ENCODE results near the gene CORO1C. TPM values are rescaled to one million over a fixed set of nuclear protein-coding genes. Genes with fewer than 3 reads are reported as not detected.

CORO1C gene
- total RNA-seq, 1 experiment from 2014 or later = 138 TPM

DNA sequence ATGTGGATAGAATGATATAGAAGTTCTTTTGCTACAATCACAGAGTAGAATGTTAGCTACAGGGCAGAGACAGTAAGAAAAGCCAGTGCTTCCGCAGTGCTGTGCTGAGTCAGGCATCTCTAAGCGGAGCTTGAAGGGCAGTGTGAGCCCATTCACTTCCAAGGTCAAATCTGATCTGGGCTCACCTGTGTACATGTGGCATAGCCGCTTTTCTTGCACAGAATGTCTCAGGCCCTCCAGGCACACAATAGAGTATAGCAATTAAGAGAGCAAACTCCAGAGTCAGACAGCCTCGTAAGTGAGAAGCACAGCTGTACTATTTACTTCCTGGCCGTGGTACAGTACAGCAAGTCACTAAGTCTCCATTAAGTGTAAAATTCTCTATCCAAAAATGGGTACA is 26.8 kb downstream of the CORO1C start:
- Histone ChIP-seq H3K9ac (ENCODE audit: low read length) (no peak overlapping the region), H3K9me3 (ENCODE audit: control insufficient read depth in 1 of 2, insufficient read depth in 1 of 2, low read depth in 1 of 2, low read length in 2 of 2) (no peaks in the 10 kb centered on the region), H3K79me2 (ENCODE audit: insufficient read depth, low read length) (peaks cover 92% of the 10 kb centered on the region), H4K20me1 (ENCODE audit: insufficient read depth) (no peaks in the 10 kb centered on the region), H3K9me2 (ENCODE audit: insufficient read depth) (no peaks in the 10 kb centered on the region), H2AFZ (ENCODE audit: low read depth, low read length, poor library complexity, severe bottlenecking) (no peak overlapping the region), H3K4me3 (replicated peaks in 1 of 2; ENCODE audit: low read depth in 1 of 2, low read length in 2 of 2) (no peak overlapping the region), H3K27me3 (ENCODE audit: insufficient read depth, low read length) (no peaks in the 10 kb centered on the region), H3K27ac (ENCODE audit: low read depth, low read length) (no peak overlapping the region), H3K4me2 (ENCODE audit: low read length) (no peak overlapping the region), H3K4me1 (ENCODE audit: control insufficient read depth in 1 of 2, insufficient read depth in 2 of 2, low read length in 2 of 2) (no peaks in the 10 kb centered on the region), H3K36me3 (ENCODE audit: control insufficient read depth in 1 of 2, insufficient read depth in 2 of 2, low read length in 2 of 2) (peaks cover 9 to 16% of the 10 kb centered on the region in 2 experiments)
- ChIA-PET CTCF (no interaction called here), POLR2A (interaction anchor here (1.1 kb wide), 1 partner anchor 12 kb away, joined by 6 read pairs; no protein-coding TSS in a partner anchor), RAD21 (ENCODE audit: low non-redundant PET in 1 of 2, low total read pairs in 2 of 2, uncharacterized antibody in 2 of 2, unreplicated experiment in 2 of 2) (interaction anchor here in 1 of 2 experiments (0.6 kb wide), 1 partner anchor 13 kb away, joined by 4 read pairs; no protein-coding TSS in a partner anchor)
- TF ChIP-seq, protein P1, sequence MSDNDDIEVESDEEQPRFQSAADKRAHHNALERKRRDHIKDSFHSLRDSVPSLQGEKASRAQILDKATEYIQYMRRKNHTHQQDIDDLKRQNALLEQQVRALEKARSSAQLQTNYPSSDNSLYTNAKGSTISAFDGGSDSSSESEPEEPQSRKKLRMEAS (IDR thresholded peaks at IDR 0.05) = no peak
- no peak for TF ChIP-seq ZNF274 (IDR thresholded peaks at IDR 0.05; ENCODE audit: low read depth, low read length)
- TF ChIP-seq SRF (IDR thresholded peaks at IDR 0.05; ENCODE audit: low read depth) = no peak
- TF ChIP-seq, protein P2, sequence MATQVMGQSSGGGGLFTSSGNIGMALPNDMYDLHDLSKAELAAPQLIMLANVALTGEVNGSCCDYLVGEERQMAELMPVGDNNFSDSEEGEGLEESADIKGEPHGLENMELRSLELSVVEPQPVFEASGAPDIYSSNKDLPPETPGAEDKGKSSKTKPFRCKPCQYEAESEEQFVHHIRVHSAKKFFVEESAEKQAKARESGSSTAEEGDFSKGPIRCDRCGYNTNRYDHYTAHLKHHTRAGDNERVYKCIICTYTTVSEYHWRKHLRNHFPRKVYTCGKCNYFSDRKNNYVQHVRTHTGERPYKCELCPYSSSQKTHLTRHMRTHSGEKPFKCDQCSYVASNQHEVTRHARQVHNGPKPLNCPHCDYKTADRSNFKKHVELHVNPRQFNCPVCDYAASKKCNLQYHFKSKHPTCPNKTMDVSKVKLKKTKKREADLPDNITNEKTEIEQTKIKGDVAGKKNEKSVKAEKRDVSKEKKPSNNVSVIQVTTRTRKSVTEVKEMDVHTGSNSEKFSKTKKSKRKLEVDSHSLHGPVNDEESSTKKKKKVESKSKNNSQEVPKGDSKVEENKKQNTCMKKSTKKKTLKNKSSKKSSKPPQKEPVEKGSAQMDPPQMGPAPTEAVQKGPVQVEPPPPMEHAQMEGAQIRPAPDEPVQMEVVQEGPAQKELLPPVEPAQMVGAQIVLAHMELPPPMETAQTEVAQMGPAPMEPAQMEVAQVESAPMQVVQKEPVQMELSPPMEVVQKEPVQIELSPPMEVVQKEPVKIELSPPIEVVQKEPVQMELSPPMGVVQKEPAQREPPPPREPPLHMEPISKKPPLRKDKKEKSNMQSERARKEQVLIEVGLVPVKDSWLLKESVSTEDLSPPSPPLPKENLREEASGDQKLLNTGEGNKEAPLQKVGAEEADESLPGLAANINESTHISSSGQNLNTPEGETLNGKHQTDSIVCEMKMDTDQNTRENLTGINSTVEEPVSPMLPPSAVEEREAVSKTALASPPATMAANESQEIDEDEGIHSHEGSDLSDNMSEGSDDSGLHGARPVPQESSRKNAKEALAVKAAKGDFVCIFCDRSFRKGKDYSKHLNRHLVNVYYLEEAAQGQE (IDR thresholded peaks at IDR 0.05; ENCODE audit: low read depth) = no peak
- TF ChIP-seq, protein P3, sequence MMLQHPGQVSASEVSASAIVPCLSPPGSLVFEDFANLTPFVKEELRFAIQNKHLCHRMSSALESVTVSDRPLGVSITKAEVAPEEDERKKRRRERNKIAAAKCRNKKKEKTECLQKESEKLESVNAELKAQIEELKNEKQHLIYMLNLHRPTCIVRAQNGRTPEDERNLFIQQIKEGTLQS (IDR thresholded peaks at IDR 0.05) = no peak
- TF ChIP-seq FOSL1 (IDR thresholded peaks at IDR 0.05; ENCODE audit: low read depth) = no peak
- no peak for TF ChIP-seq EZH2 (IDR thresholded peaks at IDR 0.05)
- TF ChIP-seq TCF7L2 (IDR thresholded peaks at IDR 0.05; ENCODE audit: borderline replicate concordance, extremely low read depth, insufficient read depth, insufficient read length) = no peak
- no peak for TF ChIP-seq CBX3 (IDR thresholded peaks at IDR 0.05; ENCODE audit: low read depth)
- TF ChIP-seq, protein P4, sequence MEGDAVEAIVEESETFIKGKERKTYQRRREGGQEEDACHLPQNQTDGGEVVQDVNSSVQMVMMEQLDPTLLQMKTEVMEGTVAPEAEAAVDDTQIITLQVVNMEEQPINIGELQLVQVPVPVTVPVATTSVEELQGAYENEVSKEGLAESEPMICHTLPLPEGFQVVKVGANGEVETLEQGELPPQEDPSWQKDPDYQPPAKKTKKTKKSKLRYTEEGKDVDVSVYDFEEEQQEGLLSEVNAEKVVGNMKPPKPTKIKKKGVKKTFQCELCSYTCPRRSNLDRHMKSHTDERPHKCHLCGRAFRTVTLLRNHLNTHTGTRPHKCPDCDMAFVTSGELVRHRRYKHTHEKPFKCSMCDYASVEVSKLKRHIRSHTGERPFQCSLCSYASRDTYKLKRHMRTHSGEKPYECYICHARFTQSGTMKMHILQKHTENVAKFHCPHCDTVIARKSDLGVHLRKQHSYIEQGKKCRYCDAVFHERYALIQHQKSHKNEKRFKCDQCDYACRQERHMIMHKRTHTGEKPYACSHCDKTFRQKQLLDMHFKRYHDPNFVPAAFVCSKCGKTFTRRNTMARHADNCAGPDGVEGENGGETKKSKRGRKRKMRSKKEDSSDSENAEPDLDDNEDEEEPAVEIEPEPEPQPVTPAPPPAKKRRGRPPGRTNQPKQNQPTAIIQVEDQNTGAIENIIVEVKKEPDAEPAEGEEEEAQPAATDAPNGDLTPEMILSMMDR (IDR thresholded peaks at IDR 0.05 in 2 of 3, conservative IDR thresholded peaks at IDR 0.05 in 1 of 3; ENCODE audit: borderline replicate concordance in 1 of 3, insufficient read depth in 1 of 3, low read depth in 2 of 3, low read length in 2 of 3) = no peak
- intact Hi-C loops (cut with micrococcal nuclease) = no loop called here
- no TSS peak for BruUV-seq (replicated peaks)
- ATAC-seq (no peak), DNase-seq (ENCODE audit: low read depth, low spot score) (no peak)

Data from HCT116 (cell line).